Measurements from ENCODE around the gene MOAP1.
"Not testable (repeated sequence)": the region's sequence is repeated elsewhere in the genome, so short reads cannot be mapped to it uniquely, and the experiment has no call there.

The MOAP1 gene

DNA sequence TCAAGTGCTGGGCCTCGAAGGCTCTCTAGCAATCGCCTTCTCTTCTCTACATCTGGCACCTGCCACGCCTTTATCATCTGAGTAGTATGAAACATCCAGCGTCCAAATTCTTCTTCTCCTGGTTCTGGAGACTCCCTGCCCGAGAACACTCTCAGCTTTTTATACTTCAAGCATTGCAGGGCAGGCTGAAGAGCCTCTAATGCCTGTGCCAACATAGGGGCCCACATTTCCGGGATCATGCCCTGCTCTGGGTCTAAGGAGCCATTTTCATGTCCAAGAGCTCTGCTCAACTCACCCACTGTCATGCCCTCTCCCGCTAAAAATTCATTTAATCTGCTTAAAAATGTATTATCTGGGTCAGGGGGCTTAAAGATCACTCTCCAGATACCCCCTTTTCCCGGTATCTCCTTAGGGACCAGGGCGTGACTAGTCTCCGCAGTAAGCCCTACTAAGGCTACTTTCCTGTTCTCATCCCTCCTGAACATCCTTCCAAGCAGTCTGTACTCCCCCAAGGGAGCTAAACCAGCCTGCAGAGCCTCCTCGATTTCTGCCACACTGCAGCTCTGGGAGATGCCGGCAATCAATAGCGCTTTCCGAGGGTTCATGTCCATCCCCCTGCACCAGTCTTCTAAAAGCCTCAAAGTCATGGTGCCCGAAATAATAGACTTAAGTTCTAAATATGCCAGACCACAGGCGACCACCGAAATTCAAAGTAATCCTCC is 940 bp downstream of the MOAP1 start:
- peak in 1 of 2 experiments; percentile 9 for DNase-seq

DNA sequence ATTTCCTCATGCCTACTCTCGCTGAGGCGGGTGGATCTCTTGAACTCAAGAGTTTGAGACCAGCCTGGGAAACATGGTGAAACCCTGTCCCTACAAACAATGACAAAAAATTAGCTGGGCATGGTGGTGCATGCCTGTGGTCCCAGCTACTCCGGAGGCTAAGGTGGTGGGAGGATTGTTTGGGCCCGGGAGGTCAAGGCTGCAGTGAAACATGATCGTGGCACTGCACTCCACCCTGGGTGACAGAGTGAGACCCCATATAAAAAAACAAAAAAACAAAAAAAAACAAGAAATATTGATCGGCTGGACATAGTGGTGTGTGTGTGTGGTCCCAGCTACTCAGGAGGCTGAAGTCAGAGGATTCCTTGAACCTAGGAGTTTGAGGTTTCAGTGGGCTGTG is 9.2 kb downstream of the MOAP1 start:
- no peak for DNase-seq

DNA sequence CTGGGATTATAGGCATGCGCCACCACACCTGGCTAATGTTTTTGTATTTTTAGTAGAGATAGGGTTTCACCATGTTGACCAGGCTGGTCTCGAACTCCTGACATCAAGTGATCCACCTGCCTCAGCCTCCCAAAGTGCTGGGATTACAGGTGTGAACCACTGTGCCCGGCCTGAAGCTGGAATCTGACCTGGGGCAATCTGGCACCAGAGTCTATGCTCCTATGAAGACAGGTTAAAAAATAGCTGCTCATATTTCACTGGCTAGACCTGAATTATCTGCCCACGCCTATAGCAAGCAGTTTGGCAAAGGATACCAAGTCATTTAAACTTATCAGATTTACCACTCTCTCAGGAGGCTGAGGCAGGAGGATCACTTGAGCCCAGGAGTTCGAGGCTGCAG is 10.0 kb downstream of the MOAP1 start:
- DNase-seq = not testable (repeated sequence)

DNA sequence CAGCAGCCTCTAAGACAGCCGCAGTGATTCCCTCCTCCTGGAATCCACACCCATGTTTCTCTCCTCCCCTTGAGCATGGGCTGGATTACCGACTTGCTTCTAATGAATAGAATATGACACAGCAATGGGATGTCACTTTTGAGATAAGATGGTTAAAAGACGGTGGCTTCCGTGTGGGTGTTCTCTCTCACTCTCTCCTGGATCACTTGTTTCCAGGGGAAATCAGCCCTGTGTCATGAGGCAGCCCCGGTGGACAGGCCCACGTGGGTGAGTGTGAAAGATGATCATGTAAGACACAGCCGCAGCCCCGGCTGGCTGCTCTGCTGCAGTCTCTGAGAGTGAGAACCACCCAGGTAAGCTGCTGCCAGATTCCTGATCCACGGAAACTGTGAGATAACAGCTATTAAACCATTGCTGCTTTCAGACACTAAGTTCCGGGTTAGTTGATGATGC is 10.7 kb downstream of the MOAP1 start:
- DNase-seq = no peak

DNA sequence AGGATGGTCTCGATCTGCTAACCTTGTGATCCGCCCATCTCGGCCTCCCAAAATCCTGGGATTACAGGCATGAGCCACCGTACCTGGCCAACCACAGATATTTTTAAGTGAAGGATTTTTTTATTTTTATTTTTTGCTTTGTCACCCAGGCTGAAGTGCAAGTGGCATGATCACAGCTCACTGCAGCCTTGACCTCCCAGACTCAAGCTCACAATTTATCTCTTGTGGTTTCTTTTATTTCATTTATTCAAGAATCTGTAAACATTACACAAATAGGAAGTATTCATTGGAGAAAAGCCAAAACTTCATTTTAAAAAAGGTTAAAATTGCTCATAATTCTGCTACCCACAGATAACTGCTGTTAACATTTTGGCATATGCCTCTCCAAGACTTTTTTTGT is 13.3 kb downstream of the MOAP1 start:
- no peak for DNase-seq

DNA sequence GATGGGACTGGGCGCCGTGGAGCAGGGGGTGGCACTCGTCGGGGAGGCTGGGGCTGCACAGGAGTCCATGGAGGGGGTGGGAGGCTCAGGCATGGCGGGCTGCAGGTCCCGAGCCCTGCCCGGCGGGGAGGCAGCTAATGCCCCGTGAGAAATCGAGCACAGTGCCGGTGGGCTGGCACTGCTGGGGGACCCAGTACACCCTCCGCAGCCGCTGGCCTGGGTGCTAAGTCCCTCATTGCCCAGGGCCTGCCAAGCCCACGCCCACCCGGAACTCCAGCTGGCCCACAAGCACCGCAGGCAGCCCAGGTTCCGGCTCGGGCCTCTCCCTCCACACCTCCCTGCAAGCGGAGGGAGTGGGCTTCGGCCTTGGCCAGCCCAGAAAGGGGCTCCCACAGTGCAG is 14.6 kb downstream of the MOAP1 start:
- not testable (repeated sequence) for DNase-seq

DNA sequence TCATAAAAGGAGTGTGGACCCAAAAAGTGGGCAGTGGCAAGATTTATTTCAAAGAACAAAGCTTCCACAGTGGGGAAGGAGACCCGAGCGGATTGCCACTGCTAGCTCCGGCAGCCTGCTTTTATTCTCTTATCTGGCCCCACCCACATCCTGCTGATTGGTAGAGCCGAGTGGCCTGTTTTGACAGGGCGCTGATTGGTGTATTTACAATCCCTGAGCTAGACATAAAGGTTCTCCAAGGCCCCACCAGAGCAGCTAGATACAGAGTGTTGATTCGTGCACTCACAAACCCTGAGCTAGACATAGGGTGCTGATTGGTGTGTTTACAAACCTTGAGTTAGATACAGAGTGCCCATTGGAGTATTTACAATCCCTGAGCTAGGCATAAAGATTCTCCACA is 15.1 kb downstream of the MOAP1 start:
- not testable (repeated sequence) for DNase-seq

DNA sequence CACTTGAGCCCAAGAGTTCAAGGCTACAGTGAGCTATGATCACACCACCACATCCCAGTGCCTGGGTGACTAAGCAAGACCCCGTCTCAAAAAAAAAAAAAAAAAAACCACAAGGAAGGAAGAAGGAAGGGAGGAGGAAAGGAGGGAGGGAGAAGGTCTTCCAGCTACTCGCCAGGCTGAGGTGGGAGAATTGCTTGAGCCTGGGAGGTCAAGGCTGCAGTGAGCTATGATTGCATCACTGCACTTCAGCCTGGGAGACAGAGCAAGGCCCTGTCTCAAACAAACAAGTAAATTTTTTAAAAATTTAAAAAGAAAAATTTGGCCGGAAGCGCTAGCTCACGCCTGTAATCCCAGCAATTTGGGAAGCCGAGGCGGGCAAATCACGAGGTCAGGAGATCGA is 16.1 kb downstream of the MOAP1 start:
- not testable (repeated sequence) for DNase-seq

DNA sequence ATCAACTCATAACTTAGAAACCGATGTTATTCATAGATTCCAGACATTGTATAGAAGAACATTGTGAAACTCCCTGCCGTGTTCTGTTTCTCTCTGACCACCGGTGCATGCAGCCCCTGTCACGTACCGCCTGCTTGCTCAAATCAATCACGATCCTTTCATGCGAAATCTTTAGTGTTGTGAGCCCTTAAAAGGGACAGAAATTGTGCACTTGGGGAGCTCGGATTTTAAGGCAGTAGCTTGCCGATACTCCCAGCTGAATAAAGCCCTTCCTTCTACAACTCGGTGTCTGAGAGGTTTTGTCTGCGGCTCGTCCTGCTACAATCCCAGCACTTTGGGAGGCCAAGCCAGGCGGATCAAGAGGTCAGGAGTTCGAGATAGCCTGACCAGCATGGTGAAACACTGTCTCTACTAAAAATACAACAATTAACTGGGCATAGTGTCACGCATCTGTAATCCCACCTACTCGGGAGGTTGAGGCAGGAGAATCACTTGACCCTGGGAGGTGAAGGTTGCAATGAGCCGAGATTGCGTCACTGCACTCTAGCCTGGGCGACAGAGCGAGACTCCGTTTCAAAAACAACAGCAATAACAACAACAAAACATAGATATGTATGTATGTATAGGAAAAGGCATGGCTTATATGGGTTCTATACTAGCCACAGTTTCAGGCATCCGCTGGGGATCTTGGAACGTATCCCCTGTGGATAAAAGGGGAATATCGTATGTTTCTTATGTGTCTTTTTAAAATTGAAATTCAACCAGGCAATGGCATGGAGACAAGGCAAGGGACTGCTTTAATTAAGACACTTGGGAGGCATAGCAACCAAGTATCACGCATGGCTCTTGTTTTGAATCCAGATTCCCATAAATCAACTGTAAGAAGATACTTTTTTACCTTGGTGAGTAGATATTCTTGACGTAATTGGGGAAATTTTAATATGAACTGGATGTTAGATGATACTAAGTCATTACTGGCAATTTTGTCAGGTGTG is 19.1 kb downstream of the MOAP1 start:
- DNase-seq = not testable (repeated sequence)

DNA sequence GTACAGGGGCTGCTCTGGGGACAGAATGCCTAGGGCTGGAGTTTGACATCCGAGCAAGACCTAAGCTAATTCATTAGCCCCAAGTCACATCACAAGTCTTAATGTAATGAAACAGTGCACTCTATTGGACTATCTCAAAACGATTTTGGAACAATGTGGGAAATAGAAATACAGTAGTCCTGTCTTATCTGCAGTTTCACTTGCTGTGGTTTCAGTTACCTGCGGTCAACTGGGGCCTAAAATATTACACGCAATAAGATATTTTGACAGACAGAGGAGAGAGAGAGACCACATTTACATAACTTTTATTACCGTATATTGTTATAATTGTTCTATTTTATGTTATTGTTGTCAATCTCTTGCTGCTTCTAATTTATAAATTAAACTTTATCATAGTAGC is 21.1 kb downstream of the MOAP1 start:
- DNase-seq = no peak

DNA sequence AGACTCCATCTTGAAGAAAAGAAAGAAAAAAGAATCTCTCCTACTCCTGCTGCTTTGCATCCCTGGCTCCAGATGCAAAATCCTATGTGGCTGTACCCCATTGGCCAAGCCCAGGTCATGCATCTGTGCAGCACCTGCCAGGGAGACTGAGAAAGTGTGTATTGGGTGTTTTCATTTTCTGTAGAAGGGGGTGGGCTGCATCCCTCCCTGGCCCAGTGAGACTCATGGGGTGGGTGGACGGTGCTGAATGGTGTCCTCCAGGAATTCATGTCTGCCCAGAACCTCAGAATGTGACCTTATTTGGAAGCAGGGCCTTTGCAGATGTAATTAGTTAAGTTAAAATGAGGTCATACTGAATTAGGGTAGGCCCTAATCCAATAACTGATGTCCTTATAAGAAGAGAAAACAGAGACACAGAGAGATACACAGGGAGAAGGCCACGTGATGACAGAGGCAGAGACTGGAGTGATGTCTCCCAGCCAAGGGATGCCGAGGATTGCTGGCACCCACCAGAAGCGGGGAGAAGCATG is 23.2 kb downstream of the MOAP1 start:
- DNase-seq = no peak

DNA sequence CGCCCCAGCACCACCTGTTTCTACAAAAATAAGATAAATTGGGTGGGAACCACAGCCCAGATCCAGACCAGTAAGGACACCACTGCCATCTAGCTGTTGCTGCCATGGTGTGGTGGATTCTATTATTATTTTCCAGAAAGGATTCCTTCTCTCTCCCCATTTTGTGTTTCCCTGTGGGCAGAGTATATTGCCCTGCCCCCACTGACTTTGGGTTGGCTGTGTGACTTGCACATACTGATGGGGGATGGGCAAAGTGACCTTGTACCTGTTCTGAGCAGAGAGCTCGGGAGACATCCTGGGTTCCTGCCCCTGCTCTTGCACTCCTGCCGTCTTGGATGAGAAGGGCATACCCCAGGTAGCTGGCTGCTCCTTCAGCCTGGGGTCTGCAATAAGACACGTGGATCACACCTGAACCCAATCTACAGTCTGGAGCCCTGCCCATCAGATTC is 24.3 kb downstream of the MOAP1 start:
- peak; percentile 36 to 37 for DNase-seq

DNA sequence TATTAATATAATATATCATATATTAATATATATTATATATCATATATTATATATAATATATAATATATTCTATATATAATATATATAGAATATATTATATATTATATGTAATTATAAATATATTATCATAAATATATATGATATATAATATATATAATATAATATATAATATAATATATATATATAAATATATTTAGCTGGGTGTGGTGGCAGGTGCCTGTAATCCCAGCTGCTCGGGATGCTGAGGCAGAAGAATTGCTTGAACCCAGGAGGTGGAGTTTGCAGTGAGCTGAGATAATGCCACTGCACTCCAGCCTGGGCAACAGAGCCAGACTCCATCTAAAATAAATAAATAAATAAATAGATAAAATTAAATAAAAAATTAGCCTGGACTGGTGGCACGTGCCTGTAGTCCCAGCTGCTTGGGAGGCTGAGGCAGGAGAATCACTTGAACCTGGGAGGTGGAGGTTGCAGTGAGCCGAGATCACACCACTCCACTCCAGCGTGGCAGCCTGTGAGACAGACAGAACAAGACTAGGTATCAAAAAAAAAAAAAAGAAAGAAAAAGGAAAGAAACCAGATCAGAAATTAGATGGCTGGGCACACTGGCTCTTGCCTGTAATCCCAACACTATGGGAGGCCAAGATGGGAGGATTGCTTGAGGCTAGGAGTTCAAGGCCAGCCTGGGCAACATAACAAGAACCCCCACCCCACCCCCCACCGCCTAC is 24.9 kb downstream of the MOAP1 start:
- DNase-seq = not testable (repeated sequence)

DNA sequence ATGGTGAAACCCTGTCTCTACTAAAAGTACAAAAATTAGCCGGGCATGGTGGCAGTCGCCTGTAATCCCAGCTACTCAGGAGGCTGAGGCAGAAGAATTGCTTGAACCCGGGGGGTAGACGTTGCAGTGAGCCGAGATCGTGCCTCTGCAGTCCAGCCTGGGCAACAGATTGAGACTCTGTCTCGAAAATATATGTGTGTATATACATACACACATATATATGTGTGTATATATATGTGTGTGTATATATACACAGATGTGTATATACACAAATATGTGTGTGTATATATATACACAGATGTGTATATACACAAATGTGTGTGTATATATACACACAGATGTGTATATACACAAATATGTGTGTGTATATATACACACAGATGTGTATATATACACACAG is 26.3 kb downstream of the MOAP1 start:
- not testable (repeated sequence) for DNase-seq

DNA sequence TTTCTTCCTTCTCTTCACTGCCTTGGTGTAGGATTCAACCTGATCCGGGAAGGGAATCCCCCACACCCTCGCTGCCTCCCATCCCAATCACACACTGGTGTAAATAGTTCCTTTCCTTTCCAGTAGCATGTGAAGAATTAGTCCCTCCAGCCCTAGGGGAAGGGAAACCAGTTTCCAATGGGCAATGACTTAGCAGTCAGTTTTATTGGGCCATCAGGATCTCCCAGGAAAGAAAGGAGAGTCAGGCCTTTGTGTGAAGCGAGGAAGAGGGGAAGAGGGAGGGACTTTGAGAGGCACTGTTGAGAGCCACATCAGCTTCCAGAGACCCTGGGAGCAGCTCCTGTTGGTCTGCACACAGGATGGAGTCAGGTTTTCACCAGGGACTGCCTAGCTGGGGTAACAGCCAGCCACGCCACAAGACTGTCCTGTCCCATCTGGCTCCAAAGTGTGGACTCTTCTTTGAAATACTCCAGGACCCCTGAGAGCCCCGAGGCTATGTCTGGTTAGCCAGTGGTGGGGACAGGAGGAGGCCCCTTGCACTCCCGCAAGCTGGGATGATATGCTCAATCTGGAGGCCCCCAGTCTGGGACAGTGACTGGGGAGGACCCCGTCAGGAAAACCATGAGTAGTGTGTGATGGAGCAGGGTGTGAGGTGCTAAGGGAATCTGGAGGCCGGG is 27.9 kb downstream of the MOAP1 start:
- no peak for DNase-seq

DNA sequence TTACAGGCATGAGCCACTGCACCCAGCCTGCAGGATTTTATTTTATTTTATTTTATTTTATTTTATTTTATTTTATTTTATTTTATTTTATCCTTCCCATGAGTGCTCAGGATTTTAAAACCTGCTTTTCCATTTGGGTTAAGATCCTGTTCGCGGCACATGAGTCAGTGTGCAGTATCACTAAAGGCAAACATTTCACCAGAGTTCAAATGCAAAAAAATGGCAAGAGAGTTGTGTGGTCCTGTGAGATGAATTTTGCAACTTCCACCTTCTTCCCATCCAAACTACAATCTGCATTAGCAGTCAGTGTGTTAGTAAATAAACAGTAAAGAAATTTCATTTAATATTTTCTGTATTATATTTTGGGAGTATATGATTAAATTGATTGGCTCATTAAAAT is 29.0 kb downstream of the MOAP1 start:
- no peak for DNase-seq

DNA sequence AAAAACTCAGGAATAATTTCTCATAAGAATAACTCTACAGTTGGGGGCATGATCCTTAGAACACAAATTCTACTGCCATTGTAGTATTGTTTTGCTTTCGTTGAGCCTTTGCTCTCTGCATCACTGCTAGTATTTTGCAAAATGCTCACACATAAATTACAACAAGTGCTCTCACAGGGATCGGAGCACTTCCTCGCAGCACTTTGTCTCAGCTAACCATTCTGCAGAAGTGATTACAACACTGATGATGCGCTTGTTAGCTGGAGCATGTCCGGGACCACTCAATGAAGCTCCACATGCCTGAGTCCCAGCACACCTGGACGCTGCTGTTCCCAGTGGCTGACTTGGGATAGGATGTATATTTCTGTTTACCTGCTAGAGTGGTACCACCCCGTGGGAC is 31.6 kb downstream of the MOAP1 start:
- DNase-seq = no peak

DNA sequence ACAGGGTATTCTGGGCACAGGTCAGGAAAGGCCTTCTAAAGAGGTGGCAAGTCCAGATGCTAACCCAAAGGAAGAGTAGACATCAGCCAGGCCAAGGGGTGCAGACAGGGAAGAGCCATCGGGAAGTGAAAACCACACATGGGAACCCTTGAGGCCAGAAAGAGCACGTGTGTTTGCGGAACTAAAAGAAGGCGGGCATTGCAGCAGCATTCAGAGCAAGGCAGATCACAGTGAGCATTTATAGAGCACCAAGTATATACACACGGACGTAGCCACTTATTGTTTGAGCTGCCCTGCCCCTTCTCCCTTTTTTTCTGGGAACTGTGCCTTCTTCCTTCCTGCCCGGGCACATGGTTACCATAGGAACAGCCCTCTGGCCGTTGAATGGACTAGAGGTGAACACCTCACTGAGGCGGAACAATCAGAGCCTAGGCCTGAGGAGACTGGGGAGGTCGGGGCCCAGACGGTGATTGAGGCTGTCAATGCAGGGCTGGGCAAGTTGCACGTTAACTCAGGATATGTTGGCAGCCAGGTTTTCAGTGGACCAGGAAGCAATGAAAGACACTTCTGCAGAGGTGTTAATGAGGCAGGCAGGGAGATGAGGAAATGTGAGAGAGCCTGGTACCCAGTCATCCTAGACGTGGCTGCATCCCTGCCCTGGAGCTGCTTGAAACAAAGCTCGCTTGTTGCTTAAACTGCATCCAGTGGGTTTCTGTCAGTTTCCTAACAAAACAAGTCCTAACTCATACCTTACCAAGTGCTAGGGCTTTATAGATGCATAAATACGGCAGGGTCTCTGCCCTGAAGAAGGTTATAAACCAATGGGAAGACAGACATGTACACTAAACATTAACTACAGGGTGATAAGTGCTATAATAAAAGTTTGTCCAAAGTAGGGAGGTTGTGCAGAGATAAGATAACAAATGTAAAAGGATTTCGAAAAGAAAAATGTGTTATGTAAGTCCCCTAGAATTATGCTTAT is 34.2 kb downstream of the MOAP1 start:
- no peak for DNase-seq

DNA sequence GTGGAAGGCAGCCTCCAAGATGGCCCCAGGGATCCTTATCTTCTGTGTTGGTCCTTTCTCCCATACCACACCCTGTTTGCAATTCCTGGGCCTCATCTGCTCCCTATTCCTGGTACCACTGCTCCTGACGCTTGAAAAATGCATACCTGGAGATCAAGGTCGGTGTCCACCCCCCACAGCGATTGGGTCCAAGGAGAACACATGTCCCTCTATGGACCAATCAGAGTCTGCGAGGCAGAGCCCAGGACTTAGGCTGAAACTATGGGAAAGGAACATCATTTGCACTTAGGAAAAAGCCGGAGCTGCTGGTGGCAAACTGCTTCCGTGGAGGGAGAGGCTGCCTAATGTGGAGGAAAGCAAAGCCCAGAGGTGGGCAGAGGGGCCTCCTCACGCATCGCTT is 35.7 kb downstream of the MOAP1 start:
- no peak for DNase-seq

DNA sequence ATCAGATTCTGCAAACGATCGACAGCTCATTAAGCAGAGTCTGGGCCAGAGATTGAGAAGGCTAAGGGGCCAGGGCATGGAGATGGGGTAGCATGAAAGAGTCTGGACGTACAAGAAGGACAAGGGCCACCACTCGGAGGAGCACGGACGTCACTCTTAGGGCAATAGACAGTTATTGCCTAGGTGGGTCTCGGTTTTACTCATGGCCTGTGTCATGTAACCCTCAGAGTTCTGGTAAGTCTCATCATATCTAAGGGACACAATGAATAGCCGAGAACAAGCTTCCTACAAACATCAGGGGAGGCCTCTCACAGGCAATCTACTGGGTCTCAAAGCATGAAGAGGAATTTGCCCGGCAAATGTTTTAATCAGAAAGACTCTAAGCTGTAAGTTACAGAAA is 38.6 kb downstream of the MOAP1 start:
- no peak for DNase-seq
